DND-41 (cell line): ENCODE results near the gene PHIP.

Source experiments
- ATAC-seq: fragments of 200-7000 bp; cut with Tn5 transposase; 3 replicates; pipeline ENCODE4 v1.9.1; 2021; ENCODE audit warnings: low read depth; ENCODE audit not compliant: insufficient read depth
- DNase-seq: peaks from one replicate; pipeline ENCODE4 v3.0.0-alpha.2; 2020
- H2AFZ ChIP-seq: 2 replicates; pipeline ENCODE4 v1.6.0; 2012; ENCODE audit warnings: low read depth, low read length
- H3K27ac ChIP-seq: 2 replicates; pipeline ENCODE4 v1.5.1; 2012; ENCODE audit warnings: low read length, inconsistent platforms
- H3K27me3 ChIP-seq: fragments of 200-600 bp; sonication (generic); 2 replicates; pipeline ENCODE4 v1.6.0; 2012; ENCODE audit warnings: low read length, mild to moderate bottlenecking, inconsistent platforms; ENCODE audit not compliant: insufficient read depth, poor library complexity
- H3K36me3 ChIP-seq: 2 replicates; pipeline ENCODE4 v1.5.1; 2012; ENCODE audit warnings: low read length, inconsistent platforms; ENCODE audit not compliant: insufficient read depth
- H3K4me1 ChIP-seq: 2 replicates; pipeline ENCODE4 v1.5.1; 2012; ENCODE audit warnings: mild to moderate bottlenecking, low read length; ENCODE audit not compliant: insufficient read depth
- H3K4me2 ChIP-seq: 2 replicates; pipeline ENCODE4 v1.6.0; 2012; ENCODE audit warnings: mild to moderate bottlenecking, moderate library complexity, low read length, inconsistent platforms; ENCODE audit not compliant: insufficient read depth
- H3K4me3 ChIP-seq, 2 experiments: fragments of 200-600 bp in 1 of 2; shearing (Covaris generic) in 1 of 2; 2 replicates each; pipeline ENCODE4 v1.5.1; 2012 to 2016; ENCODE audit warnings: inconsistent platforms in 2 of 2, low read length in 2 of 2, mild to moderate bottlenecking in 2 of 2, low read depth in 1 of 2, moderate library complexity in 1 of 2
- H3K79me2 ChIP-seq: 2 replicates; pipeline ENCODE4 v1.6.0; 2012; ENCODE audit warnings: low read length, inconsistent platforms; ENCODE audit not compliant: insufficient read depth
- H3K9ac ChIP-seq: 2 replicates; pipeline ENCODE4 v1.6.0; 2012; ENCODE audit warnings: low read depth, mild to moderate bottlenecking, inconsistent platforms, low read length, moderate library complexity
- H3K9me3 ChIP-seq: 2 replicates; pipeline ENCODE4 v1.5.1; 2012; ENCODE audit warnings: low read length, moderate library complexity, mild to moderate bottlenecking, inconsistent platforms; ENCODE audit not compliant: insufficient read depth, severe bottlenecking
- H4K20me1 ChIP-seq: 2 replicates; pipeline ENCODE4 v1.6.0; 2012; ENCODE audit warnings: low read length; ENCODE audit not compliant: insufficient read depth
- CTCF ChIP-seq: IDR thresholded peaks from 2 replicates; pipeline ENCODE4 v1.5.1; 2012; ENCODE audit warnings: borderline replicate concordance, low read length, moderate library complexity, mild to moderate bottlenecking; ENCODE audit not compliant: poor library complexity, severe bottlenecking; ENCODE audit errors: extremely low read depth
- EZH2 ChIP-seq: IDR thresholded peaks from 3 replicates; pipeline ENCODE4 v1.6.1; 2012; ENCODE audit warnings: borderline replicate concordance, low read depth, mild to moderate bottlenecking, moderate library complexity, low read length, inconsistent platforms; ENCODE audit not compliant: severe bottlenecking

The PHIP gene

GRCh38 chr6:79040083-79040482 lies 38.0 kb downstream of the PHIP start:
- ATAC-seq (peak; percentile 67), DNase-seq (no peak)
- no peak for TF ChIP-seq EZH2
- no peak for TF ChIP-seq CTCF
- H3K4me3 ChIP-seq, result no peak overlapping the region
- peaks cover 98% of the 10 kb centered on the region for H3K79me2 ChIP-seq
- H4K20me1 ChIP-seq, result peaks cover 22% of the 10 kb centered on the region; the same call in 1 of the 2 replicates
- no peaks in the 10 kb centered on the region for H3K9me3 ChIP-seq
- H3K27me3 ChIP-seq, result no peaks in the 10 kb centered on the region
- H3K9ac ChIP-seq, result no peak overlapping the region
- no peak overlapping the region for H2AFZ ChIP-seq
- no peak overlapping the region for H3K27ac ChIP-seq
- H3K36me3 ChIP-seq, result peaks cover 84% of the 10 kb centered on the region
- H3K4me2 ChIP-seq, result no peak overlapping the region
- no peaks in the 10 kb centered on the region for H3K4me1 ChIP-seq

GRCh38 chr6:79038061-79038460 lies 40.0 kb downstream of the PHIP start:
- H3K4me1 ChIP-seq, result no peaks in the 10 kb centered on the region
- H3K36me3 ChIP-seq, result peaks cover 86% of the 10 kb centered on the region
- peaks cover 98% of the 10 kb centered on the region for H3K79me2 ChIP-seq
- peaks cover 30% of the 10 kb centered on the region for H4K20me1 ChIP-seq
- H3K4me3 ChIP-seq, result no peak overlapping the region
- H3K9ac ChIP-seq, result no peak overlapping the region
- no peak overlapping the region for H3K27ac ChIP-seq
- no peaks in the 10 kb centered on the region for H3K27me3 ChIP-seq
- H3K9me3 ChIP-seq, result no peaks in the 10 kb centered on the region
- no peak for ATAC-seq
- no peak overlapping the region for H2AFZ ChIP-seq
- DNase-seq, result no peak
- no peak overlapping the region for H3K4me2 ChIP-seq
- TF ChIP-seq CTCF (no peak), EZH2 (no peak)

- Histone ChIP-seq H3K4me1 (no peaks in the 10 kb centered on the region), H3K27me3 (no peaks in the 10 kb centered on the region), H3K79me2 (peaks cover 97% of the 10 kb centered on the region), H3K4me3 (no peak overlapping the region), H3K9ac (no peak overlapping the region), H3K27ac (no peak overlapping the region), H2AFZ (no peak overlapping the region), H4K20me1 (peaks cover 50% of the 10 kb centered on the region), H3K4me2 (no peak overlapping the region), H3K9me3 (no peaks in the 10 kb centered on the region), H3K36me3 (peaks cover 78% of the 10 kb centered on the region)
- ATAC-seq (no peak), DNase-seq (no peak)
- TF ChIP-seq CTCF (no peak), EZH2 (no peak)
Measured at GRCh38 chr6:79034865-79035264, 43.2 kb downstream of the PHIP start.

GRCh38 chr6:79033279-79033678 lies 44.8 kb downstream of the PHIP start:
- H3K27me3 ChIP-seq, result no peaks in the 10 kb centered on the region
- H3K4me3 ChIP-seq, result no peak overlapping the region
- H3K9me3 ChIP-seq, result no peaks in the 10 kb centered on the region
- no peak overlapping the region for H3K9ac ChIP-seq
- no peak overlapping the region for H2AFZ ChIP-seq
- H3K36me3 ChIP-seq, result peaks cover 79% of the 10 kb centered on the region
- peaks cover 54% of the 10 kb centered on the region for H4K20me1 ChIP-seq
- H3K27ac ChIP-seq, result no peak overlapping the region
- TF ChIP-seq CTCF, result no peak
- TF ChIP-seq EZH2, result no peak
- DNase-seq (no peak), ATAC-seq (no peak)
- H3K4me2 ChIP-seq, result no peak overlapping the region
- H3K79me2 ChIP-seq, result peaks cover 97% of the 10 kb centered on the region
- H3K4me1 ChIP-seq, result no peaks in the 10 kb centered on the region
